CD4-positive, CD25-positive, alpha-beta regulatory T cell (primary cell): ENCODE data around the gene CALML3. TPM values are rescaled to one million over a fixed set of nuclear protein-coding genes. Genes with fewer than 3 reads are reported as not detected.
"Not testable (repeated sequence)": the region's sequence is repeated elsewhere in the genome, so short reads cannot be mapped to it uniquely, and the experiment has no call there.

Experiments
- ATAC-seq, 2 donors: fragments of 150-1000 bp; cut with Tn5 transposase; one replicate each; pipeline ENCODE4 v1.10.0; 2021; ENCODE audit warnings: low read depth in 2 of 2, moderate number of reproducible peaks in 2 of 2, moderate library complexity in 1 of 2
- DNase-seq, 3 donors: peaks; one replicate each; pipeline versions ENCODE4 v3.0.0 to v3.0.0-alpha.2; 2012 to 2022; ENCODE audit warnings: mixed read lengths in 1 of 3
- H3K27ac ChIP-seq: one replicate; pipeline ENCODE4 v1.7.0; 2013; ENCODE audit warnings: mild to moderate bottlenecking, low read length; ENCODE audit not compliant: insufficient read depth, poor library complexity, severe bottlenecking
- H3K27me3 ChIP-seq: one replicate; pipeline ENCODE4 v1.7.0; 2013; ENCODE audit warnings: low read length; ENCODE audit not compliant: control insufficient read depth, insufficient read depth
- H3K36me3 ChIP-seq: one replicate; pipeline ENCODE4 v1.7.0; 2013; ENCODE audit warnings: mild to moderate bottlenecking, low read length, moderate library complexity; ENCODE audit not compliant: control insufficient read depth, insufficient read depth
- H3K4me1 ChIP-seq: 2 replicates; pipeline ENCODE4 v1.7.0; 2013; ENCODE audit warnings: mild to moderate bottlenecking, low read length; ENCODE audit not compliant: insufficient read depth, control insufficient read depth, poor library complexity, severe bottlenecking
- H3K4me3 ChIP-seq: one replicate; pipeline ENCODE4 v1.7.0; 2013; ENCODE audit warnings: low read depth, mild to moderate bottlenecking, low read length, moderate library complexity
- H3K9me3 ChIP-seq, 2 experiments: 1 replicate in 1 of 2; 2 replicates in 1 of 2; pipeline ENCODE4 v1.7.0; 2013; ENCODE audit warnings: low read length in 2 of 2, mild to moderate bottlenecking in 1 of 2, moderate library complexity in 1 of 2; ENCODE audit not compliant: control insufficient read depth in 2 of 2
- H3K27ac Mint-ChIP-seq, 3 donors: one replicate each; pipeline ENCODE4 v1.8.0; 2020 to 2022; ENCODE audit warnings: mild to moderate bottlenecking in 3 of 3, mixed read lengths in 3 of 3, moderate library complexity in 2 of 3
- H3K27me3 Mint-ChIP-seq: one replicate; pipeline ENCODE4 v1.8.0; 2022; ENCODE audit warnings: mild to moderate bottlenecking, mixed read lengths
- H3K36me3 Mint-ChIP-seq: one replicate; pipeline ENCODE4 v1.8.0; 2020; ENCODE audit warnings: mixed read lengths
- H3K4me1 Mint-ChIP-seq, 4 donors: one replicate each; pipeline ENCODE4 v1.8.0; 2020 to 2022; ENCODE audit warnings: mixed read lengths in 4 of 4, mild to moderate bottlenecking in 1 of 4
- H3K4me3 Mint-ChIP-seq, 4 donors: one replicate each; pipeline ENCODE4 v1.8.0; 2020 to 2022; ENCODE audit warnings: mild to moderate bottlenecking in 4 of 4, mixed read lengths in 4 of 4, moderate library complexity in 3 of 4
- H3K9me3 Mint-ChIP-seq, 7 donors: one replicate each; pipeline ENCODE4 v1.8.0; 2020 to 2022; ENCODE audit warnings: mixed read lengths in 7 of 7, mild to moderate bottlenecking in 3 of 7, moderate library complexity in 2 of 7
- polyA plus RNA-seq, 4 donors: library from polyadenylated mRNA; unstranded; fragments of 300-500 nt; fragmentation: Illumina TruSeq; gene quantifications; one replicate each; pipeline ENCODE4 v1.2.3, GENCODE V29; 2021
- total RNA-seq: library from RNA; stranded (reverse); gene quantifications from one replicate; pipeline ENCODE4 v1.2.3, GENCODE V29; 2022

CALML3 gene
- total and polyA plus RNA-seq, 5 donors from 2014 or later: not detected

DNA sequence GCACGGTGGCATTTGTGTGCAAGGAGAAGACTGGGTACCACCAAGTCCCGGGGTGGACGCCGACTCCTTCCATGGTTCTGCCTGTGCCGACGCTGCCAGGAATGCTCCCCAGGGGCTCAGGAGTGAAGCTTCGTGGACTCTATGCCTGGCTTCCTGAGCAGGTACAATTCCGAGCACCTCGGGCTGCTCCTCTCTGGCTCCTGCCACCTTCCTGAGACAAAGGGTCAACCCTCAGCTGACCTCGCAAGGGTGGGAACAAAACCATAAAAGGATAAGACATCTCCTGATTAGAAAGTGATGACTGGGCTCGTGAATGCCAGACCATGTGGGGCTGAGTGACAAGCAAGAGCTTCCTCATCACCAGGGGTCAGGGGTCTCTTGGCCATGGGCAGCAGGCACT is 31.8 kb downstream of the CALML3 start:
- peaks cover 8% of the 10 kb centered on the region for H3K4me1 ChIP-seq
- Mint-ChIP-seq H3K4me3 (no peak overlapping the region), H3K27me3 (no peaks in the 10 kb centered on the region), H3K9me3 (no peaks in the 10 kb centered on the region), H3K27ac (no peak overlapping the region), H3K4me1 (peaks cover 4 to 17% (median 11%) of the 10 kb centered on the region in 4 donors), H3K36me3 (no peaks in the 10 kb centered on the region)
- ATAC-seq (no peak), DNase-seq (no peak)
- H3K27ac ChIP-seq: no peak overlapping the region
- no peaks in the 10 kb centered on the region for H3K36me3 ChIP-seq
- no peaks in the 10 kb centered on the region for H3K27me3 ChIP-seq
- no peaks in the 10 kb centered on the region for H3K9me3 ChIP-seq
- no peak overlapping the region for H3K4me3 ChIP-seq

DNA sequence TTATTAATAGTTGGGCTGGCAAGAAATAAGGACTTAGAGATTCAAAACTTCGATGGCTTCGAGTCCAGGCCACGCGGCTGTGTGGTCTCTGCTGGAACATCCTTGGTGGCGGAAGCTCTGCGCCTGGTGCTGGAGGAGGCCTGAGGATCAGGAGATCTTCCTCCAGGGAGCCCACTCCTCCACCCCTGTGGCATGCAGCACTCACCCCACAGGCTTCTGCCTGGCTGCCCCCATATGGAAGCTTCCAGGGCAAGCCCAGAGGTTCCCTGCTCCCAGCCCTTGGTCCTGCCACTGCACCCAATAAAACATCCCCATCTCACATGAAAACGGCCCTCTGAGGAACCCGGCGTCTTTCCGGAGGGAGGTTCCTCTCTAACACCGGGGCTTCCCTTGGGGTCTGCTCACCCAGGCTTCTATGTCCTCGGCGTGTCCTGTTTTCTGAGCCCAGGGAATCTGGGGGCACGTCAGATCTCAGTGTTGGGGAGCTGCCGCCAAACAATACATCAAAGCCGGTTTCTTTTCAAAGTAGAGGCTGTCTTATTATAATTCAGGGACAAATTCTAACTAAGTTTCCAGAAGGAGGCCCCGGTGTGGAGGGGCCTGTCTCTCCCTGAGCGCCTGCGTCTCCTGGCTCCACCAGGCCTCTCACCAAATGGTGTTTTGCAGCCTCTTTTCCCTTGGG is 32.4 kb downstream of the CALML3 start:
- Histone ChIP-seq H3K9me3 (no peaks in the 10 kb centered on the region), H3K4me3 (no peak overlapping the region), H3K27ac (no peak overlapping the region), H3K27me3 (no peaks in the 10 kb centered on the region), H3K4me1 (peaks cover 2% of the 10 kb centered on the region), H3K36me3 (no peaks in the 10 kb centered on the region)
- H3K27ac Mint-ChIP-seq: no peak overlapping the region
- no peak overlapping the region for H3K4me3 Mint-ChIP-seq
- H3K4me1 Mint-ChIP-seq: peaks cover 4 to 11% (median 8%) of the 10 kb centered on the region in 4 donors
- no peaks in the 10 kb centered on the region for H3K36me3 Mint-ChIP-seq
- no peak for DNase-seq
- H3K27me3 Mint-ChIP-seq: no peaks in the 10 kb centered on the region
- no peak for ATAC-seq
- H3K9me3 Mint-ChIP-seq: no peaks in the 10 kb centered on the region

DNA sequence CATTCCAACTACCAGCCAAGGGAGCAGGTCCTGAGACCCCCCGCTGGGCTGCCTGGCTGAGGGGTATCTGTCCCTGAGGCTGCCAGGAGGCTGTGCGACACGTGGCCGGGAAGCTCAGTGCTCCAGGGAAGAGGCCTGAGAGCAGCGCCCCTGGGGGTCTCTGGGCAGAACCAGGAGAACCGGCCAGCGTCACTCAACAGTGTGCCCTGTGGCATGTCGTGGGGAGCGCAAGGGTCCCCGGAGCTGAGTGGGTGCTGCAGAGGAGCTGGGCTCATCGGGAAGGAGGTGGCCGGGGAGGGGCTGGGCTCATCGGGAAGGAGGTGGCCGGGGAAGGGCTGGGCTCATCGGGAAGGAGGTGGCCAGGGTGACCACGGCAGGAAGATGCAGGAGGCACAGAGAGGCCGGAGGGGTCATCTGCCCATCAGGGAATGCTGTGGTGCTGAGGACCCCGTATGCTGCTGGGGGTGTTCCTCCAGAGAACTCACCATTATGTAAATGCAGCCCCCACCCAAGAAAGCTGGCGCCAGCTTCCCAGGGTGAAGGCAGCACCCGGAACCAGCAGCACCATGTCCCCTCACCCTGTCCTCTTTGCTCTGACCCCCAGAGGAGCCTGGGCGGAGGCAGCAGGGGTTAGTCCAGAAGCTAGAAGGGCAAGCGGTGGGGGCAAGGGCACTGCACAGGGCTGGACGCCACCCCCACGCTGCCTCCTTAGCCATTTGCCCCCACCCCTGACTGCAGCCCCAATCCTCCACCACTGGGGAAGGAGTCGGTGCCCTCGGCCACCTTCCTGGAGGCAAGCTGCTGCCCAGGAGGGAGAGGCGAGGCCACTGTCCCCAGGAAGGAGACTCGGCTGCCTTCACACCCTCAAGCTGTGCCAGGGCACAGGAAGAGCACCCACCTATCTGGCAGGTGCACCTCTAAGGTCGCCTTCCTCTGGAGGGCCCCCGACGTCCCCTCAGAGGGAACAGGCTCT is 33.3 kb downstream of the CALML3 start:
- H3K4me1 ChIP-seq: no peaks in the 10 kb centered on the region
- H3K36me3 ChIP-seq: no peaks in the 10 kb centered on the region
- Mint-ChIP-seq H3K4me1 (peaks cover 2 to 11% (median 5%) of the 10 kb centered on the region in 4 donors), H3K9me3 (no peaks in the 10 kb centered on the region), H3K36me3 (no peaks in the 10 kb centered on the region), H3K27me3 (peaks cover 5% of the 10 kb centered on the region), H3K27ac (peak overlapping the region in 2 of 3 donors; percentile 31 to 32), H3K4me3 (no peak overlapping the region)
- H3K4me3 ChIP-seq: no peak overlapping the region
- no peak for ATAC-seq
- H3K9me3 ChIP-seq: no peaks in the 10 kb centered on the region
- DNase-seq: no peak
- H3K27me3 ChIP-seq: no peaks in the 10 kb centered on the region
- no peak overlapping the region for H3K27ac ChIP-seq

DNA sequence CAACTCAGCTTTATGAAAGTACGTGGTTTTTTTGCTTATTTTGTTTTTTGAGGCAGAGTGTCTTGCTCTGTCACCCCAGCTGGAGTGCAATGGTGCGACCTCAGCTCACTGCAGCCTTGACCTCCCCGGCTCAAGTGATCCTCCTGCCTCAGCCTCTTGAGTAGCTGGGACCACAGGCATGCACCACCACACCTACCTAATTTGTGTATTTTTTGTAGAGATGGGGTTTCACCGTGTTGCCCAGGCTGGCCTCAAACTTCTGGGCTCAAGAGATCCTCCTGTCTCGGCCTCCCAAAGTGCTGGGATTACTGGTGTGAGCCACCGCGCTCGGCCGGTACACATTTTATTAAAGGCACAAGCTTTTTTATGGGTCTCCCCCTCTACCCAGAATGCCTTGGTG is 34.3 kb downstream of the CALML3 start:
- H3K27me3 Mint-ChIP-seq, H3K4me3 ChIP-seq, H3K4me1 ChIP-seq, H3K27me3 ChIP-seq, H3K4me3 Mint-ChIP-seq, H3K36me3 Mint-ChIP-seq, H3K27ac ChIP-seq, DNase-seq, H3K36me3 ChIP-seq, ATAC-seq, H3K9me3 Mint-ChIP-seq, H3K9me3 ChIP-seq: not testable (repeated sequence)
- Mint-ChIP-seq H3K4me1 (peaks cover 2 to 19% (median 5%) of the 10 kb centered on the region in 4 donors), H3K27ac (peak overlapping the region in 1 of 3 donors; percentile 50)

DNA sequence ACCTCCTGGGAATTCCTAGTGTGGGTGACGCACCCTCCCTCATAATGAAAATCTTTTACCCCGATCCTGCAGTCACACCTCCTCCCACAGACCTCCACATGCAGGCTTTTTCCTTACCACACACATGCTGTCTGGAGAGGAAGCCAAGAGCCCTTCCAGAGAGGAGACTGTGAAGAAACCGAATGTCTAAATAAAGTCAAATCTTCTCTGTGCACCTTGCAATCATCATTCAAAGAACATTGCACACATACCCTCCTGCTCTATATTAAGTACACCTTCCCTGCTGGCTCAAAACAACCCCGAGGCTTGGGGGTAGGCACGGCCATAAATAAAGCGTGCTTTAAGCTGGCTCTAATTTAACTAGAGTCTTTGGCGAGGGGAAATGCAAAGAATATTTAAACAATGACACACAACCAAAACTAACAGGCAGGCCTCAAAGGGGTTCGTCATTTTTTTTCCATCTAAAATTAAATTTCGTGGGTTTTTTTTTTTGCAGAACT is 34.9 kb downstream of the CALML3 start:
- Histone ChIP-seq H3K27me3 (no peaks in the 10 kb centered on the region), H3K4me3 (no peak overlapping the region), H3K9me3 (no peaks in the 10 kb centered on the region), H3K36me3 (no peaks in the 10 kb centered on the region), H3K27ac (no peak overlapping the region), H3K4me1 (peaks cover 14% of the 10 kb centered on the region)
- Mint-ChIP-seq H3K4me1 (peaks cover under 1 to 25% (median 9%) of the 10 kb centered on the region in 4 donors), H3K27me3 (peaks cover 5% of the 10 kb centered on the region), H3K9me3 (peaks cover 0 to 1% (median 0%) of the 10 kb centered on the region in 7 donors), H3K27ac (peak overlapping the region in 2 of 3 donors; percentile 2 to 50), H3K4me3 (no peak overlapping the region), H3K36me3 (no peaks in the 10 kb centered on the region)
- no peak for ATAC-seq
- DNase-seq: no peak

DNA sequence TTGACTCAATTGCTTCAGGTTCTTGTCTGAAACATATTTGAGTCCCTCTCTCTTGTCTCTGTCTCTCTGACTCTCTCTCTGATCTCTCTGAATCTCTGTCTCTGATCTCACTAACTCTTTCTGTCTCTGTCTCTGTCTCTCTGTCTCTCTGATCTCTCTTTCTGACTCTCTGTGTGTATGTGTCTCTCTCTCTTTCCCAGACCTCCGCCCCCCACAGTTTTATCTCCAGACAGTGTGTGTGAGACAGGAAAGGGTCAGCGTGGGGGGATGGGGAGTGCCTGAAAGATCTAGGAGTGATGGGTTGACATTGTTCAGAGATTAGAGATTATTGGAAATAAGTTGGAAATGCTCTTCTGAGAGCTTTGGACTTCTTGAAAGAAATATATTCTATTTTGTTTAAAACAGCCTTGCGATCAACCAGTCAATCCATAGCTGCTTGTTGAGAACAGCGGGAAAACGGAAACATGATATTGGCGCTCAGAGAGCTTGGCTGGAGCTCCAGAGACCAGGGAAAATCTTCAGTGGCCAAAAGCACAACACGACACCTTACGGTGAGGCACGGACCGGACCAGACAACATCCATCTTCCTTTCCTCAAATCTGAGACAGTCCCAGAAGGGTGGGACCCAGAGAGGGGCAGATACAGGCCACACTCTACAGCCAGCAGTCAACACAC is 35.5 kb downstream of the CALML3 start:
- H3K4me3 ChIP-seq: no peak overlapping the region
- ATAC-seq: no peak
- no peaks in the 10 kb centered on the region for H3K9me3 ChIP-seq
- H3K4me1 ChIP-seq: peaks cover 18% of the 10 kb centered on the region
- no peaks in the 10 kb centered on the region for H3K27me3 ChIP-seq
- peaks cover 5% of the 10 kb centered on the region for H3K27me3 Mint-ChIP-seq
- H3K4me1 Mint-ChIP-seq: peaks cover 3 to 30% (median 12%) of the 10 kb centered on the region in 4 donors
- no peak overlapping the region for H3K4me3 Mint-ChIP-seq
- no peak for DNase-seq
- no peak overlapping the region for H3K27ac ChIP-seq
- peaks cover 3% of the 10 kb centered on the region for H3K36me3 Mint-ChIP-seq
- peaks cover 0 to 6% (median 0%) of the 10 kb centered on the region in 7 donors for H3K9me3 Mint-ChIP-seq
- no peak overlapping the region for H3K27ac Mint-ChIP-seq
- H3K36me3 ChIP-seq: no peaks in the 10 kb centered on the region

DNA sequence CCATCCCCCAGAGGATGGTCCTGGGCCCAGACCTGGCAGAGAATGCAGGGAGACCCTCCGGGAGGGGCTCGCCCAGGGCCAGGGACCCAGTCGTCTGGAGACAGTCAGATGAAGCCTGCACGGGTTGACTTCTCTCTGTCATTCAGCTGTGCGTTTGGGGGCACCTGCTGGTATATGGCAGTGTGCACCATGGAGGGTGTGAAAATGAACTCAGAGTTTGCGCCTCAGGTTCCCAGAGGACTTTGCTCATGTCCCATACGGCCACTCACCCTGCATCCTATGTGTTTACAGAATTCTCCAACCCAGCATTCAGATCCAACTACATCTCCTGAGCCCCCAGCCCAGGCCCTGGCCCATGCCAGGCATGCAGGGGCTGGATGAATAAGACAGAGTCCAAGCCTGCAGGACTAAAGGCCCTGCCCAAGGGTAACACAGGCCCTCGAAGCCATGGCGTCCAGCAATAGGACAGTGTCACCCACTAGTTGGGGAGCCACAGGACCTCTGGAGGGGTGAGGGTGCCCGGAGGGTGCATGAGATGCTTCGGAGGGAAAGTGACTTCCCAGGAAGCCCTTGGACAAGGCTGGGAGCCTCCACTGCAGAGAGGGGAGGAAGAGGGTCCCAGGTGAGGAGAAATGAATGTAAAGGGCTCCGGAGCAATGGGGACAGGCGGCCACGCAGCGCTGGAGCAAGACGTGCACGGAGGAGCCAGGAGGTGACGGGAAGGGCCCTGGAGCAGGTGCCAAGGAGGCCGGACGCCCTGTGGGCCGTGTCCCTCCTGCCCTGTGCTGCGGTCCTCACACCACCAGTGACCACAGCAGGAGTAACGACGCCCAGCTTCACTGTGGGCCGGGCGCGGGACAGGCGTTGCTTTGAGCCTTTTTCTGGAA is 36.3 kb downstream of the CALML3 start:
- peaks cover 0 to 6% (median 0%) of the 10 kb centered on the region in 7 donors for H3K9me3 Mint-ChIP-seq
- no peaks in the 10 kb centered on the region for H3K27me3 ChIP-seq
- peaks cover 3 to 33% (median 12%) of the 10 kb centered on the region in 4 donors for H3K4me1 Mint-ChIP-seq
- DNase-seq (no peak), ATAC-seq (no peak)
- no peak overlapping the region for H3K4me3 ChIP-seq
- H3K4me3 Mint-ChIP-seq: no peak overlapping the region
- H3K9me3 ChIP-seq: no peaks in the 10 kb centered on the region
- H3K4me1 ChIP-seq: peaks cover 24% of the 10 kb centered on the region
- H3K36me3 Mint-ChIP-seq: peaks cover 3% of the 10 kb centered on the region
- no peak overlapping the region for H3K27ac ChIP-seq
- no peaks in the 10 kb centered on the region for H3K36me3 ChIP-seq
- no peak overlapping the region for H3K27ac Mint-ChIP-seq
- peaks cover 5% of the 10 kb centered on the region for H3K27me3 Mint-ChIP-seq
